Measurements from ENCODE around the gene AKAP8L. TPM values are rescaled to one million over a fixed set of nuclear protein-coding genes. Genes with fewer than 3 reads are reported as not detected.

Gene AKAP8L
- polyA plus RNA-seq, 1 experiment, result 30.4 TPM

- DNase-seq (ENCODE audit: low read depth, low spot score), result no peak
- POLR2A ChIA-PET, result no interaction called here
- peaks cover 32% of the 10 kb centered on the region for H3K9me3 ChIP-seq (ENCODE audit: control insufficient read depth, insufficient read depth, low read length)
- CTCF ChIA-PET, result no interaction called here
- H3K27ac ChIP-seq (ENCODE audit: low read depth, low read length), result no peak overlapping the region
- TF ChIP-seq, protein P1, sequence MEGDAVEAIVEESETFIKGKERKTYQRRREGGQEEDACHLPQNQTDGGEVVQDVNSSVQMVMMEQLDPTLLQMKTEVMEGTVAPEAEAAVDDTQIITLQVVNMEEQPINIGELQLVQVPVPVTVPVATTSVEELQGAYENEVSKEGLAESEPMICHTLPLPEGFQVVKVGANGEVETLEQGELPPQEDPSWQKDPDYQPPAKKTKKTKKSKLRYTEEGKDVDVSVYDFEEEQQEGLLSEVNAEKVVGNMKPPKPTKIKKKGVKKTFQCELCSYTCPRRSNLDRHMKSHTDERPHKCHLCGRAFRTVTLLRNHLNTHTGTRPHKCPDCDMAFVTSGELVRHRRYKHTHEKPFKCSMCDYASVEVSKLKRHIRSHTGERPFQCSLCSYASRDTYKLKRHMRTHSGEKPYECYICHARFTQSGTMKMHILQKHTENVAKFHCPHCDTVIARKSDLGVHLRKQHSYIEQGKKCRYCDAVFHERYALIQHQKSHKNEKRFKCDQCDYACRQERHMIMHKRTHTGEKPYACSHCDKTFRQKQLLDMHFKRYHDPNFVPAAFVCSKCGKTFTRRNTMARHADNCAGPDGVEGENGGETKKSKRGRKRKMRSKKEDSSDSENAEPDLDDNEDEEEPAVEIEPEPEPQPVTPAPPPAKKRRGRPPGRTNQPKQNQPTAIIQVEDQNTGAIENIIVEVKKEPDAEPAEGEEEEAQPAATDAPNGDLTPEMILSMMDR (IDR thresholded peaks at IDR 0.05; ENCODE audit: low read depth, low read length), result no peak
- H3K4me3 ChIP-seq (ENCODE audit: low read depth, low read length), result no peak overlapping the region
- H3K27me3 ChIP-seq (ENCODE audit: control insufficient read depth, insufficient read depth, low read length), result no peaks in the 10 kb centered on the region
Measured at GRCh38 chr19:15426485-15427349, 7.9 kb upstream of the AKAP8L start.

DNA sequence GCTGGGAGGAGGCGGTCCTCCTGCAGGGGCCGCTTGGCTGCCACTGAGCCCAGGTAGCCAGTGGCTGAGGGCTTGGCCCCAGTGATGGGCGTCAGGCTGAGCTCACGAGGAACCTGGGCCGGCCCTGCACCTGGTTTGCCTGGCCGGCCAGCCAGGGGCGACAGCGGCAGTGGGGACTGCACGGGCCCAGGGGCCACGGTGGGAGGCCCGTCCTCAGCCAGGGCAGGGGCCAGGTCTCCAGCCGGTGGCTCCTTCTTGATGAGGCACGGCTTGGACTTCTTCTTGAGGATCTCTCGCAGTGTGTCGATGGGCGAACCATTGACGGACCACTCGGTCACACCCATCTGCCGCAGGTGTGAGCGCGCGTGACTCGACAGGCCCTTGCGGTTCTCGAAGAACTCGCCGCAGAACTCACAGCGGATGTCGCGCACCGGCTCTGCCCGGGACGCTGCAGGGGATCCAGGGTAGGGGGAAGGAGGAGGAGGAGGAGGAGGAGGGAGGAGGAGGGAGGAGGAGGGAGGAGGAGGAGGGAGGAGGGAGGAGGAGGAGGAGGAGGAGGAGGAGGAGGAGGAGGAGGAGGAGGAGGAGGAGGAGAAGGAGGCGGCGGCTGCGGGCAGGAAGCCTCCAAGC lies 6.6 kb upstream of the AKAP8L start:
- POLR2A ChIA-PET, result no interaction called here
- Histone ChIP-seq H3K9me3 (ENCODE audit: control insufficient read depth, insufficient read depth, low read length) (peaks cover 32% of the 10 kb centered on the region), H3K4me3 (ENCODE audit: low read depth, low read length) (no peak overlapping the region), H3K27me3 (ENCODE audit: control insufficient read depth, insufficient read depth, low read length) (no peaks in the 10 kb centered on the region), H3K27ac (ENCODE audit: low read depth, low read length) (no peak overlapping the region)
- TF ChIP-seq, protein P1 (IDR thresholded peaks at IDR 0.05; ENCODE audit: low read depth, low read length), result no peak
- no peak for DNase-seq (ENCODE audit: low read depth, low spot score)
- CTCF ChIA-PET, result interaction anchor here (0.6 kb wide), 1 partner anchor 10 kb away, joined by 3 read pairs; no protein-coding TSS in a partner anchor

- no peak for DNase-seq (ENCODE audit: low read depth, low spot score)
Measured at GRCh38 chr19:15424692-15425272, 6.0 kb upstream of the AKAP8L start.

DNA sequence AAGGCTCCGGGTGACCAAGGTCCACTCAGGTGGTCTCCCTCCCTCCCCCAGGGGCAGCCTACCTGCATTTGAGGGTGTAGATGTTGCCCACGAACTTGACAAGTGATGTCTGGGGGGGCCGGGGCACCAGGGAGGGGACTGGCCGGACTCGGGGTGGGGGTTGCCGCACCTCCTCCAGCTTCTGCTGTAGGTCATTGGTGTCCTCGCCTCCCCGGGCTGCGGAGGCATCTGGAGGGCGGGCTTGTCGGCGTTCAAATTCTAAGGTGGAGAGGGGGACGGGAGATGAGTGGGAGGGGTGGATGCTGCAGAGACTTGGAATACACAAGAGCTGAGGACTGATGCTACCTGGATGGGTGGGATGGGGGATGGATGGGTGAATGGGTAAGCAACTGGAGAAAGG lies 5.3 kb upstream of the AKAP8L start:
- DNase-seq (ENCODE audit: low read depth, low spot score), result no peak
- CTCF ChIA-PET, result no interaction called here
- Histone ChIP-seq H3K4me3 (ENCODE audit: low read depth, low read length) (no peak overlapping the region), H3K27ac (ENCODE audit: low read depth, low read length) (no peak overlapping the region), H3K9me3 (ENCODE audit: control insufficient read depth, insufficient read depth, low read length) (peaks cover 32% of the 10 kb centered on the region), H3K27me3 (ENCODE audit: control insufficient read depth, insufficient read depth, low read length) (no peaks in the 10 kb centered on the region)
- TF ChIP-seq, protein P1 (IDR thresholded peaks at IDR 0.05; ENCODE audit: low read depth, low read length), result no peak
- POLR2A ChIA-PET, result no interaction called here

More at GRCh38 chr19:15424692-15425272, 6.0 kb upstream of the AKAP8L start:
- ChIA-PET CTCF (no interaction called here), POLR2A (no interaction called here)
- no peak overlapping the region for H3K4me3 ChIP-seq (ENCODE audit: low read depth, low read length)
- H3K9me3 ChIP-seq (ENCODE audit: control insufficient read depth, insufficient read depth, low read length), result peaks cover 32% of the 10 kb centered on the region
- TF ChIP-seq, protein P1 (IDR thresholded peaks at IDR 0.05; ENCODE audit: low read depth, low read length), result no peak
- H3K27ac ChIP-seq (ENCODE audit: low read depth, low read length), result no peak overlapping the region
- no peaks in the 10 kb centered on the region for H3K27me3 ChIP-seq (ENCODE audit: control insufficient read depth, insufficient read depth, low read length)

- peaks cover 37% of the 10 kb centered on the region for H3K9me3 ChIP-seq (ENCODE audit: control insufficient read depth, insufficient read depth, low read length)
- H3K27ac ChIP-seq (ENCODE audit: low read depth, low read length), result no peak overlapping the region
- CTCF ChIA-PET, result no interaction called here
- H3K27me3 ChIP-seq (ENCODE audit: control insufficient read depth, insufficient read depth, low read length), result no peaks in the 10 kb centered on the region
- no peak overlapping the region for H3K4me3 ChIP-seq (ENCODE audit: low read depth, low read length)
- no peak for DNase-seq (ENCODE audit: low read depth, low spot score)
- TF ChIP-seq, protein P1 (IDR thresholded peaks at IDR 0.05; ENCODE audit: low read depth, low read length), result no peak
- POLR2A ChIA-PET, result no interaction called here
Measured at GRCh38 chr19:15423130-15423529, 4.3 kb upstream of the AKAP8L start.

All from AG04450 (cell line).